Femur (tissue), 1 donor: ENCODE data around the gene SCGN.

Experiments used
- DNase-seq: peaks from one replicate; pipeline ENCODE4 v3.0.0-alpha.2; 2017

SCGN gene, protein sequence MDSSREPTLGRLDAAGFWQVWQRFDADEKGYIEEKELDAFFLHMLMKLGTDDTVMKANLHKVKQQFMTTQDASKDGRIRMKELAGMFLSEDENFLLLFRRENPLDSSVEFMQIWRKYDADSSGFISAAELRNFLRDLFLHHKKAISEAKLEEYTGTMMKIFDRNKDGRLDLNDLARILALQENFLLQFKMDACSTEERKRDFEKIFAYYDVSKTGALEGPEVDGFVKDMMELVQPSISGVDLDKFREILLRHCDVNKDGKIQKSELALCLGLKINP

DNA sequence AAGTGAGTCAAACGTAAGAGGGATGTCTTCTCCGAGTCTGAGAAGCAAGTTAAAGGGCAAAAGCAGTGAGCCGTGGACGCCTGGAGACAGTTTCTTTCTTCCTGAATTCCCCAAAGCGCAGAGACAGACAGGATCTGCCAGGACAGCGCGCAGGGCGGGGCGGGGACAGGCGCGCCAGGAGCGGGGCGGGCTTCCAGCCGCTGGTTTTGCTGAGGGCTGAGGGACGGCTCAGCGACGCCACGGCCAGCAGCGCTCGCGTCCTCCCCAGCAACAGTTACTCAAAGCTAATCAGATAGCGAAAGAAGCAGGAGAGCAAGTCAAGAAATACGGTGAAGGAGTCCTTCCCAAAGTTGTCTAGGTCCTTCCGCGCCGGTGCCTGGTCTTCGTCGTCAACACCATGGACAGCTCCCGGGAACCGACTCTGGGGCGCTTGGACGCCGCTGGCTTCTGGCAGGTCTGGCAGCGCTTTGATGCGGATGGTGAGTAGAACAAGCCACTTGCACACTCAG lies at the start of gene SCGN:
TSS of gene SCGN (plus strand) at position 209 of the 509 bp plus-strand sequence. CDS start at position 398, 189 bp downstream.
- DNase-seq: peak; percentile 81

DNA sequence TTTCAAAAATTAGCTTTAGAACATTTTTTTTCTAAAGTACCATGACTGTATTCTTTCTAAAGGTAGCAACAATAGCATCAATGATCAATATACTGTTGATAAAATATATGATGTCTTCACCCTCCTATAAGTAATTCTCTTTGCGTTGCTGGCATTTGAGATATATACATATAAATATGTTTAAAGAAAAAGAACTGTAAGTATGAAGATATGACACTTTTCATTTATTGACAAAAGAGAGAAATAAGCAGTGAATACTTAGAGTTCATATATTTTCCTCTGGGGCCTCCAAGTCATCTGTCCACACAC lies 49.4 kb upstream of the SCGN start:
- no peak for DNase-seq

DNA sequence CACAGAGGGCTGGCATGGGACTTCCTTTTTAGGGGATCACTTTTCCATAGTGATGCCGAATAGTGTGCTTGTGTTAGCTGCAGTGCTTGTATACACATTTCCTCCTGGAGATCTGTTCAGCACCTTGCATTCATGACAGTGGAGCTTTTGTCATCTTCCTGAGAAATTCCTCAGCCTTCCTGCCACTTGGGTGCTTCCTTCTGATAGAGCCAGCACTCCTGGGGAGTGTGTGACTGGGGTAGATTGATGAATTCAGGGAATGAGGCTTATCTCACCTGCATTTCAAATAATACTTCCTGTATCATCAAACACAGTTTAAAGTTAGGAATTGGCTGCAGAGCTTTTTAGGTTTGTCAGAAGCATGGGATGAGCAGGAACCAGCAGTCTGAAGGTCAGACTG lies 48.8 kb upstream of the SCGN start:
- no peak for DNase-seq

DNA sequence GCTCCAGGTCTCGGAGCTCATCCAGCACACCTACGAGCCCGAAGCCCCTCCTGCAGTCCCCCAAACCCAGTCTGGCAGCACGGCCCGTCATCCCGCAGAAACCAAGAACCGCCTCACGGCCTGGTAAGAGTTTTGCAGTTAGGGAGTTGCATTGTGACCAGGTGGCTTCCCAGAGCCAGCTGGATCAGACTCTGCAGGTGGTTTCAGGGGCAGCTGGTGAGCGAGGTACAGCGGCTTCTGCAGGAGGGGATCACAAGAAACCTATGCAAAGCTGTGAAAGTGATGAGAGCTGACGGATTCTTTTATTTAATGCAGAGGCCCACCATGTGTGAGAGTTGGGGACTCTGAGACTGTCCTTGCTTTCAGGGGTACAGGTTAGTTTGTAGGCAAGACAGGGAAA lies 45.9 kb upstream of the SCGN start:
- no peak for DNase-seq

DNA sequence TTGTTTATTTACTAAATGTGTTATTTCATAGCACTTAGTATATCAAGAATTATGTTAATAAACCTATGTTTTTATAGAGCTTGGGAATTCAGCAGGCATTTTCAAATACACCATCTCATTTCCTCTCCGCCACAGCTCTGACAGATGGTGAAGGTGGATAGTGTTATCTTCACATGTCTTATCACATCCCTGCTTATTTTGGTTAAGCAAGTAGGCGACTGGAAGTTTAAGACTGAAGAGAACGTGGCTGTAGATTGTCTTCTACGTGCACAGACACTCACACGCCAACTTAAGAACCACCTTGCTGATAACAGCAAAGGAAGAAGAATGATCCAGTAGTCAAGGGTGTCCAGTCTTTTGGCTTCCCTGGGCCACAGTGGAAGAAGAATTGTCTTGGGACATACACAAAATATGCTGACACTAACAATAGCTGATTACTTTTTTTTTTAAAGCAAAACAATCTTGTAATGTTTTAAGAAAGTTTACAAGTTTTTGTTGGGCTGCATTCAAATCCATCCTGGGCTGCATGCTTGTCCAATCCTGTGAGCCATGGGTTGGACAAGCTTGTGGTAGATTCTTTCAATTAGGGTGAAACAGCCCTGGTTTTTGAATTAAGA lies 43.3 kb upstream of the SCGN start:
- no peak for DNase-seq

DNA sequence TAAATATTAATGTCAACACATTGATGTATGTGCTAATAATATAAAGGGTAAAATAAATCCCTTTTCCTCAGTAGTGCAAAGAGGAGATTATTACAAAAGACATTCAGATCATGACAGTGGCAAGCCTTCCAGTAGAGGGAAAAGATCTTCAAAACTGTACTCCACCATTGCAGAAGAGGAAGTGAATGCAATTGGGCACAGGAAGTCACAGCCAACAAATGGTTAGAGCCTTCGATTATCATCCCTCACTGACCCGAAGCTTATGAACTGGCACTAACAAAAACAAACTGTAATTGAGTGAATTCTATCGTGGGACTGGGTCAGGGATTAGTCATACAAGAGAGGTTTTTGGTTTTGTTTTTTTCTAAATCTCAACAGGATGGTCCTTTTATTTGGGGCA lies 39.3 kb upstream of the SCGN start:
- no peak for DNase-seq

DNA sequence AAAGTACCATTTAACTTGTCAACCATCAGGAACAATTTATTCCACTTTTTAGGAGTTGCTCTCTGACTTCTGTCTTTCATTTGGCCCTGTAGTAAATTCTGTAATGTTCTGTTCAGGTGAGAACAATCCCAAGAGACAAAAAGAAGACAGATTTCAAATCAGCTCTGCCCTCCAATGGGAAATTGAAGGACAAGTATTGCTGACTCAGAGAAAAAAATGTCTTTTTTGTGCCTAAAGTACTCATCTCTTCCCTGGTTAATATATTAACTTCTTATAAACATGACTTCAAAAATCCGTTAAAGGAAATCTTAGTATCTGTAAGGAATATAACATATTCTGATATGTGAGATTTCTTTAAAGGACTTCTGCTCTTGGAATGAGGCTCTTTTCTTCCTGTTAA lies 38.6 kb upstream of the SCGN start:
- DNase-seq: no peak

DNA sequence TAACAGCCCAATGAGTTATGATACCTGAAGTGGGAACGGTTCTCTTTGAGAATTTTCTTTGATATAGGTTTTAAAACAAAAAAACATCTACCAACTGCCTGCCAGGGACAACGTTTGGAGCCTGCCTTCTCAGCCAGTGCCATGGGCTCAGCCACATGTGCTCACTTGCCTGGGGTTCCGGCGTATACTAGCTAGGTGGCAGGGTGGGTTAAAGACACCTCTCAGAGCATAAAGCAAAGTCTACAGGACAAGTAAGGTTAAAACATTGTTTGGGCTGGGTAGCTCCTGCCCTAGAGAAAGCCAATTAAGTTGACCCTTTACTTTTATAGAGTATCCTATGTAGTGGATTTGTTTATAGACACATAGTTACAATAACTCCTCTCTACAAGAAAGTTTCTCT lies 38.0 kb upstream of the SCGN start:
- no peak for DNase-seq

DNA sequence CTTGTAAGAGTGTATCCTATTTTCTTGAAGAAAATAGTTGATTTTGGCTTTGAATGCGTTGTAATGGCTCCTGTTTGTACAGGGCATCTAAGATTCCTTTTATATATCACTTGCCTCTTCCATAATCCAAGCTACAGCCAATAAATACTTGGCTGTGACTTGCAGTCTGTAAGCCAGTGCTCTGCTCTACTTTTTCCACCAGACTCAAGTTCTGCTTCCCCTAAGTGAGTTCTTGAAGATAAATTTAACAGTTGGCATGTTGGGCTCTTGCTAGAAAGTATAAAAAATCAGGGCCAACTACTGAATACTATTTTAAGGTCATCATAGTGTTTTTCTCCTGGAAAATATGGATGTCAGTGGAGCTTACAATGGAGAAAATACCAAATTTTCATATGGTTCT lies 36.5 kb upstream of the SCGN start:
- DNase-seq: no peak

DNA sequence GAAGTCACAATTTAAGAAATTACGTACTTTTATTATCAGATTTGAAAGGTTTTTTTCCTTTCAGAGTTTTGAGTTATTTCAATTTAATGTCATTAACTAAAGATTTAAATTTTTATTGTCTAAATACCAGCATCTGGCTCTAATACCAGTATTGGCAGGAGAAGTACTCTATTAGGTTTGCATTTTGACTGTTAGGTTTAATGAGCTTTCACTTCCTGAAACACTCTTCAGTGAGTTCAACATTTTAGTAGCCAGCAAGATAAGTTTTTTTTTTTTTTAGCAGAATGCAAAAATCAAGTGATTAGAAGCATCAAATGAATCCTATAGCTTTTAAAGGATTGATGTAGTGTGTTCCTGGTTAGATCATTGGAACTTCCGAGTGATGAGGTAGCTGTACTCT lies 34.0 kb upstream of the SCGN start:
- DNase-seq: no peak

DNA sequence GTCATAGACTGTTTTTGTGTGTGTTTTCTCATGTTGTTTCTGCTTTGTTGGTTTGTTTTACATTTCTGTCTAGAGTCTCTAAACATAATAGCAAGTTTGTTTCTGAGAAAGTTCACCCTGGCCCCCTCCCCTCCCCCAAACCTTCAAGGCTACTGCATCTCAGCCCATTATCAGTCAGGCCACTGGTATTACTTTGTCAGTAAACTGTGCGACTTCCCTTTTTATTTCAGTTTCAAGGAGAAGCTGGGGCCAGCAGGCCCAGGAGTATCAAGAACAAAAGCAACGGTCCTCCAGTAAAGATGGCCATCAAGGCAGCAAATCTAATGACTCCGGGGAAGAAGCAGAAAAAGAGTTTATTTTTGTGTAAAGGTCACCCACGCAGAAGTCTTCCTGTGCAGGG lies 32.8 kb upstream of the SCGN start:
- DNase-seq: no peak

DNA sequence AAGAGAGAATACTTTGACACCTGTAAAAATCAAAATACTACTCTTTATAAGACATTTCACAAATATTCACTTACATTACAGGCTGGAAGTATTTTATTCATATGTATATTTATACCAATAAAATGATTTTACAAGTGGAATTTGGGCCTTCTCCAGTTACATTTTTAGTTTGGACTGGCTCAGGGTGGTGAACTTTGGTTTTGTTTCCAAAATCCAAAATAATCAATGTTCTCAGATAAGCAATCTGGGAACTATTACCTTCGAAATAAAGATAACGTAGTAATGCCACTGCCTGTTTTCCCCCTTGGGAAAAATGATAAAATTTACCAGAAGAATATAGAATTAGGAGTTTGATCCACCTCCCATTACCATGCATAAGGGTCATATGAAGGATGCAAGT lies 31.6 kb upstream of the SCGN start:
- DNase-seq: no peak

DNA sequence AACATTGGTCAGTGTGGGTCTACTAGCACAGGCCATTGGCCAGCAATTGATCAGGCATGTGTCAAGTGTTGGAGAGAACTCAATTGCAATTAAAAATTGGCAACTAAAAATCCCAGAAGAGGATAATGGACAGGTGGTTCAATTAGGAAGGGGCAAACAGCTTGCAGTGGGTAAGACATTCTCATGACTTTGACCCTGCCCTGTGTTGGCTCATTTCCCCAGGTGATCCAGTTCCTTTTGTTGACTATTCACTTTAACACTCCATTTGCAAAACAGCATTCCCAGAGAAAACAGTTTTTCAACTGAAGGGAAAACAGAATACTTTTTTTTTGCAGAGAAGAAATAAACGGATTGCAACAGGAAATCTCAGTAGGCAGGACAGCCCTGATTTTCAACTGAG lies 28.9 kb upstream of the SCGN start:
- no peak for DNase-seq

DNA sequence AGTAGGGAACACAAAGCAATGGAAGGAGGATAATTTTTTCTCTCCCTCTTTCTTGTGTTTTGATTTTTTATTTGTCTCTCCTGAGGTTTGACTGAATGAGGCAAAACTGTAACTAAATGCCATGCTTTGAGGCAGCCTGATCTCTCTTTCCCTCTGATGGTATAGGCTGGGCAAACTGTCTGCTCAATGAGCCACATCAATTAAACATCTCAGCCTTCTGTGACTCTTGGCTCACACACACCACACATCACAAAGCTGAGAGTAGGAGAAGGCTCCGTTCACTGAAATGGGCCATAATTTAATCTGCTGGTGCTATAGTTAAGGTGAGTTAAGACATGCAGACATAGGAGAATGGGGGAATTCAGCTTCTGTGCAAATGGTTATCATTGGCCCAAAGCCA lies 28.1 kb upstream of the SCGN start:
- DNase-seq: no peak

DNA sequence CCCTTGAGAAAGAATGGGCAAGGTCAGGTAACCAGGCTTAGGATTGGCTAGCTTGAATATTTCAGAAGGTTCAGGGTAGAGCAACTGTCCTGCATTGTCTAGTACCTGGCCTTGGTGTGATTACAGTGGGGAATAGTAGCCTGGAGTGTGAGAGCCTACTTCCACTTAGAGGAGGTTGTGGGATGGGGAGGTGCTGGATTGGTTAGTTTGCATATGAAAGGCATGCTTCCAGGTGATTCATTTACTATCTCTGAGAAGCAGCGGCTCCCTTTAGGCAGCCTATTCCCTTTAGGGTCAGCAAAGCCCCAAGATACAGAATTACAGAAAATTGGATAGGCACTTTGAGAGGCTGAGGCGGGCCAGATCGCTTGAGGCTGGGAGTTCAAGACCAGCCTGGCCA lies 25.0 kb upstream of the SCGN start:
- no peak for DNase-seq

DNA sequence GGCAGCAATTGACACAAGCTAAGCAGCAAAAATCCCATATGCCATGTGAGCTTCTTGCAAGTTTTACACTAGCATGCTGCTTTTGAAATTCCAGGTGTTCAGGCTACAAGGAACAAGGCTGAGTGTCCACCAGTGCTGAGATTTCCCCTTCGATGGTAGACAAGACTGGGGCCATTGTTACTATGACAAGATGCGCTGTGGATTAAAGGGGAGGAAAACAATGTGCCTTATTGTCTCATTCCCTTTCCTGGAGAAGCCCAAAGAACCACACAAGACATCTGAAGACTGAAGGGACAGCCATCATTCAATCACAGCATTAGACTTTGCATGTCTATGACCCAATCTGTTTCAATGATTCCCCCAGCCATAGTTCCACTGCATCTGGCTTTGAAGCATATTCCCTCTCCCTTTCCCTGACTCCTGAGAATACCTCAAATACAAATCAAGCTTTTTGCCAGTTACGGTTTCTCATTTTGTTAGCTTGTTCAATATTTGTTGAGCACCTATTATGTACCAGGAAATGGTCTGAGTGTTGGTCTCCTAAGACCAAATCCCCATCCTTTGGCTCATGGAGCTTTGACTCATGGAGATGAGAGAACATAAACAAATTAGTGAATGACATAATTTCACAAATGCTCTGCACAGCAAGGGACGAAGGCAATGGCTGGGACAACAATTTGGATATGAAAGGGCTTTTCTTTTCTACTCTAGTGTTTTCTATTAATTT lies 23.4 kb upstream of the SCGN start:
- DNase-seq: no peak

DNA sequence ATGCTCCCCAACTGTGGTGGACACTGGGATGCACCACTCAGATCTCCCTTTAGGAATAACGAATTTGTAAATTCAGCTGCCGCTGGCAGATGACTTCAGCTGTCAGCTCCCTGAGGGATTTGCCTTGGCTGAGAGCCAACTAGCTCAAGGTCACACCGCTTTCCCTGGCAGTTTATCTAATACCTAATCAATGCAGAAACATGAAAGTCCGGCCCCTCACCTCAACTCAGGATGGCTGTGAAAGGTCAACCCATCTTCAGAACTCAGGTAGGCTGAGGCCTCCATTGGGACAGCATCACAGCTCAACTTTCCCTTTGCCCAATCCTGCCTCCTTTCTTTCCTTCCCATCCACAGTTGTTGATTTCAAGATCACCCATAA lies 22.8 kb upstream of the SCGN start:
- DNase-seq: no peak

DNA sequence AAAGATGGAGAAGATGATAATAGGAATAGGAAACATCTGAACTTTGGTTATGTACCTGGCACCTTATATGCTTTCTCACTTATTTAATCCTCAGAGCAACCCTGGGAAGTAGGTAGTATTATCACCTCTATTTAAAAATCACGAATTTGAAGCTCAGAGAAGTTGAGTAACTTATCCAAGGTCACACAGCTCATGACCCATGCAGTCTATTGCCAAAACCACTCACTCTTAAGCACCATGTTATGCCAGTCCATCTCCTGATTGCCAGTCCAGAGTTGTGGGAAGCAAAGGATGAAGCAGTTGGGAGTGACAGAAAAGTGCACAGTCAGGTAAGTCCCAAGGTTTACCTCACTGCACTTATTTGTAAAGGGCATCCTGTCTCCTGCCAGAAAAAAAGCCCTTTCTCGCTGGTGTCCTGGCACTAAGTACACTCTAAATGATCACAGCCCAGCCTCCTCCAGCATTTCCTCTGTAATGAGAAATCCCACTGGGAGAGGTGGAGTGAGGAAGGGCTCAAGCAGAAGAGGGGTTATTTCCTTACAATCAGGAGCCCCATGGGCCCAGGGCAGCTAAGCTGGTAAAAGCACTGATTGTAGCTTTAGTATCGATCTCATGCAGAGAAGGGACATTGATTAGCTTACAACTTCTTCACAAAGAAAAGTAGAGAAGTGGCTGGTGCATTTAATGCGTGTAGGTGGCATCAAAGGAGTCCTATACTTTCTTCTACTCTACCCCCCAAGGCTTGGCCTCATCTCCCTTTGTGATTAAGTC lies 21.3 kb upstream of the SCGN start:
- DNase-seq: no peak

DNA sequence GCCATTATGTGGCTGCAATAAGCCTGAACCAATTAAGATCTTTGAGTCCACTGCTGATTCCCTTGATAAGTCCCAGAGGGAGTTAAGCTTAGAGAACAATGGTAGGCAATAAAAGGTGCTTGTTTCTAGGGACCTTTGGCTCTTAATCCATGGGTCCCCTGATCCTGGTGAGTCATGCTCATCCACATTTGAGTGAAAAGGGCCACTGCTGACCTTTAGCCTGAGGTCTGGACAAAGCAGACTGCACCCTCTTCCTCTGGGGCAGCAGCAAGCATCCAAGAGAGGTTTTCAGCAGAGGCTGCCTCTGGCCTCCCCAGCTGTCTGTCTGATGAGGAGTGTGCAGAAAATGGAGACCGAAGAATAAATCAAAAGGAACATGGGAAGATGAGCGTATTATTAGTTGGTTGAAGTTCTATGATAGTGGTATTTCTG lies 16.1 kb upstream of the SCGN start:
- no peak for DNase-seq

DNA sequence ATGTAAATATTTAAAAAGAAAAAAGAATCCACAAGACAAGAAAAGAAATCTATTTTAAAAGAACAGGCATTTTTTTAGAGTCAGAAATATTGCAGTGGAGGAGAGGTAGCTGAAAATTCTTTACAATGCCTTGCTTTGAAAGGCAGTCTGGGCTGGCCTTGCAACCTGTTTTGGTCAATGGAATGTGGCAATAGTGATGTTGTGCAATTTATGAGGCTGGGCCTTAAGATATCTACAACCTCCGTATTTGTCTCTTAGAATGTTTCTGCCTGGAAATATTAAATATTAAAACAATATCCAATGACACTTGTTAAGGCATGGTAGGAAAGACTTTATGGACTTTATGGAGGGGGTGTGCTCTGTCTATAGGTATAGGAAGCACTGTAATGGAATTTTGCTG lies 14.8 kb upstream of the SCGN start:
- no peak for DNase-seq

DNA sequence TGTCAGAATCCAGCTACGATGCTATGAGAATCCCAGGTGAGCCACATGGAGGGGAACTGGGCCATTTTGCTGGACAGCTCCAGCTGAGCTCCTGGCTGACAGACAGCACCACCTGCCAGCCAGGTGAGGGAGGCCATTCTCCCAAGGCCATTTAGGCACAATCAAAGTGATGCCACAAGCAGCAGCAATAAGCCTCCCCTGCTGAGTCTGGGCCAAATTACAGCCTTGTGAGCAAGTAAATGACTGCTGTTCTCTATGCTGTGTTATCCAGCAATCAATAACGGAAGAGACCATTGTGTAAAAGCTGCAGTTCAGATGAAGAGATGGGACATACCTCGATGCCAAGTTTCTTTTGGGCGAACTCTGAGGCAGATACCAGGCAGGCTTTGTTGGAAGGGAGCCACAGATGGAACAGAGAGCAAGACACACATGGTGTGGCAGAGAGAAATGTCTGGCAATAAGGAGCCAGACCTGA lies 14.0 kb upstream of the SCGN start:
- no peak for DNase-seq

DNA sequence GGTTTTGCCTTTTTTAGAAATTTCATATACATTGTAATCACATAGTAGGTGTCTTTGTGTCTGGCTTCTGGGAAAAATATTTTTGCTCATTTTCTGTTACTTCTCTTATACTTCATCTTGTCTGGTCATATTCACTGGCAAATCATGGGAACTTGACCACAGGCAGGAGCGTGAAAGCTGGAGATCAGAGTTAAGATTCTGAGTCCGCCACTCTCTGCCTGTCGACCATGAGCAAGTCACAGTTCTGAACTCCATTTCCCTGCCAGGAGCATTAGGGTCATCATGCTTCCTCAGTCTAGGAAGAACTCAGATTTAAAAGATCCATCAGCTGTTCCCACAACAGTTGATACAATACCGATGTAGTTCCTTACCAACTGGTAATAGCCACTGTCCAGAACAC lies 12.4 kb upstream of the SCGN start:
- no peak for DNase-seq

DNA sequence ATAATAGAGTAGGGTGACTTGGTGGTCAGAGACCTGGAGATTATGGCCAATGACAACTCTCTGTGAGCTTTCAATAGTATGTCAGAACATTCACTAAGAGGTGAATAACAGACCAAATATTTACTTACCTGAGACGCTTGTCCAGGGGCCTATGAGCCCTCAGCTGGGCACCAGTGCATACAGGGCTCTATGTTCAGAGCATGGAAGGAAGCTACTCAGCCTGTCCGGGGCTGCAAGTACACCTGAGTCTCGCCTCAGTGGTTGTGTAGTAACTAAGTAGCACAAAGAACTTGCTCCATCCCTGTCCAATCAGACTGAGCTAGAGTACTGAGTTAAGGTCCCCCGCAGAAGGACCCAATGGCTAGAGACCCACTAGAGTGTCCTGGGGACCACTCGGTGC lies 11.6 kb upstream of the SCGN start:
- DNase-seq: no peak

DNA sequence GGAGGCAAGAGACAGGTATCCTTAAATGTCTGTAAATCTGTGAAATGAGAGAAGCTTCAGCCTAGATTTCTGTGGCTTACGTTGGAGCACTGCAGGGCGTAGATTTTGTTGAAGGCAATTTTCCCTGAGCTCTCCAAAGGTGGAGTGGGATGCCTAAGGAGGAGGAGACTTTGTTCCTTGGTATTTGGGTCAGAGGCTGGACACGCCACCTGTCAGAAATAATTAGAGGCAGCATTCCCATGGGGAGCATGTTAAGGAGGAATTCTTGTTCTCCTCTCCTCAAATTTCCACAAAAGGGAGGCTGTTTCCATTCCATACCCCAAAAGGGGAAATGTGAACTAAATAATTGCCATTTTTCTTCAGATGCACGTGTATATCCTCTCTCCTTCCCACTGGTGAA lies 11.1 kb upstream of the SCGN start:
- no peak for DNase-seq
